ENCODE results near the gene HOMER3. TPM values are rescaled to one million over a fixed set of nuclear protein-coding genes. Genes with fewer than 3 reads are reported as not detected.

Gene HOMER3
- total RNA-seq, 6 donors from 2014 or later, result 17.3 to 58.0 (median 27.8) TPM

- ATAC-seq (ENCODE audit: low FRiP score in 2 of 2), result no peak
- Histone ChIP-seq H3K4me3 (no peak overlapping the region), H3K36me3 (peaks cover 8 to 91% (median 58%) of the 10 kb centered on the region in 4 donors), H3K9me3 (no peaks in the 10 kb centered on the region), H3K27ac (no peak overlapping the region), H3K4me1 (peaks cover 0 to 17% (median 2%) of the 10 kb centered on the region in 4 donors), H3K27me3 (no peaks in the 10 kb centered on the region)
- WGBS, 2 donors, result 89 to 95% methylated on average over 4 to 13 of the region's 19 CpGs
- peak in 1 of 2 donors; percentile 51 for DNase-seq
- no peak for TF ChIP-seq POLR2AphosphoS5 (IDR thresholded peaks at IDR 0.05)
- no peak for TF ChIP-seq CTCF (IDR thresholded peaks at IDR 0.05)
- TF ChIP-seq EP300 (IDR thresholded peaks at IDR 0.05), result no peak
- TF ChIP-seq POLR2A (IDR thresholded peaks at IDR 0.05), result no peak
These were observed 30.1 kb downstream of the HOMER3 start for GRCh38 chr19:18910801-18911436.

- no peak overlapping the region for H3K27ac ChIP-seq
- H3K4me1 ChIP-seq, result peaks cover 0 to 8% (median 0%) of the 10 kb centered on the region in 4 donors
- no peak for TF ChIP-seq POLR2A (IDR thresholded peaks at IDR 0.05)
- TF ChIP-seq CTCF (IDR thresholded peaks at IDR 0.05), result no peak
- H3K27me3 ChIP-seq, result no peaks in the 10 kb centered on the region
- H3K9me3 ChIP-seq, result no peaks in the 10 kb centered on the region
- 91 to 100% methylated on average over 3 to 10 of the region's 10 CpGs for WGBS, 2 donors
- DNase-seq, result no peak
- H3K36me3 ChIP-seq, result peaks cover 9 to 90% (median 60%) of the 10 kb centered on the region in 4 donors
- ATAC-seq (ENCODE audit: low FRiP score in 2 of 2), result no peak
- no peak overlapping the region for H3K4me3 ChIP-seq
These were observed 31.0 kb downstream of the HOMER3 start for GRCh38 chr19:18910010-18910409.

GRCh38 chr19:18908917-18909619 lies 31.9 kb downstream of the HOMER3 start:
- 94 to 96% methylated on average over 17 of the region's 17 CpGs for WGBS, 2 donors
- no peak for TF ChIP-seq EP300 (IDR thresholded peaks at IDR 0.05)
- no peak for TF ChIP-seq POLR2AphosphoS5 (IDR thresholded peaks at IDR 0.05)
- TF ChIP-seq CTCF (IDR thresholded peaks at IDR 0.05), result no peak
- no peak for TF ChIP-seq POLR2A (IDR thresholded peaks at IDR 0.05)
- Histone ChIP-seq H3K4me1 (peaks cover 0 to 5% (median 0%) of the 10 kb centered on the region in 4 donors), H3K27me3 (no peaks in the 10 kb centered on the region), H3K36me3 (peaks cover 14 to 92% (median 66%) of the 10 kb centered on the region in 4 donors), H3K9me3 (no peaks in the 10 kb centered on the region), H3K27ac (no peak overlapping the region), H3K4me3 (no peak overlapping the region)
- no peak for DNase-seq
- ATAC-seq (ENCODE audit: low FRiP score in 2 of 2), result no peak

GRCh38 chr19:18906605-18907519 lies 34.2 kb downstream of the HOMER3 start:
- no peak for TF ChIP-seq POLR2A (IDR thresholded peaks at IDR 0.05)
- no peak for TF ChIP-seq POLR2AphosphoS5 (IDR thresholded peaks at IDR 0.05)
- TF ChIP-seq EP300 (IDR thresholded peaks at IDR 0.05), result no peak
- TF ChIP-seq CTCF (IDR thresholded peaks at IDR 0.05), result no peak
- WGBS, 2 donors, result 94 to 95% methylated on average over 13 to 36 of the region's 36 CpGs
- Histone ChIP-seq H3K9me3 (no peaks in the 10 kb centered on the region), H3K4me3 (no peak overlapping the region), H3K27ac (no peak overlapping the region), H3K4me1 (no peaks in the 10 kb centered on the region), H3K27me3 (no peaks in the 10 kb centered on the region), H3K36me3 (peaks cover 6 to 86% (median 69%) of the 10 kb centered on the region in 4 donors)
- ATAC-seq (ENCODE audit: low FRiP score in 2 of 2), result no peak
- peak in 1 of 2 donors; percentile 71 for DNase-seq
